Loucy (cell line): Measurements from ENCODE around the gene CEBPZOS.

Source experiments
- H2AFZ ChIP-seq: fragments of 200-600 bp; sonication (generic); 2 replicates; pipeline ENCODE4 v1.6.0; 2016; ENCODE audit warnings: antibody characterized with exemption, mild to moderate bottlenecking, low read length, moderate library complexity
- H3F3A ChIP-seq: fragments of 200-600 bp; 2 replicates; pipeline ENCODE4 v1.6.0; 2016; ENCODE audit warnings: antibody characterized with exemption, low read depth, mild to moderate bottlenecking
- H3K27me3 ChIP-seq: fragments of 200-600 bp; sonication (generic); 2 replicates; pipeline ENCODE4 v1.6.1; 2014; ENCODE audit warnings: low read length, mild to moderate bottlenecking; ENCODE audit not compliant: insufficient read depth, poor library complexity, severe bottlenecking
- H3K36me3 ChIP-seq: fragments of 200-600 bp; sonication (generic); 2 replicates; pipeline ENCODE4 v1.6.1; 2016; ENCODE audit warnings: low read length; ENCODE audit not compliant: insufficient read depth
- H3K4me1 ChIP-seq: fragments of 200-600 bp; sonication (generic); 2 replicates; pipeline ENCODE4 v1.5.1; 2014; ENCODE audit warnings: low read length, mild to moderate bottlenecking; ENCODE audit not compliant: insufficient read depth, poor library complexity, severe bottlenecking
- H3K4me2 ChIP-seq: fragments of 200-600 bp; sonication (generic); 2 replicates; pipeline ENCODE4 v1.6.0; 2014; ENCODE audit warnings: antibody characterized with exemption, low read length, low read depth, mild to moderate bottlenecking; ENCODE audit not compliant: poor library complexity, severe bottlenecking
- H3K4me3 ChIP-seq: fragments of 200-600 bp; sonication (generic); 2 replicates; pipeline ENCODE4 v1.5.1; 2014; ENCODE audit warnings: low read length, mild to moderate bottlenecking, mixed read lengths; ENCODE audit not compliant: poor library complexity, severe bottlenecking
- H3K79me2 ChIP-seq: fragments of 200-600 bp; sonication (generic); 2 replicates; pipeline ENCODE4 v1.6.1; 2014; ENCODE audit warnings: low read length; ENCODE audit not compliant: insufficient read depth
- H3K9ac ChIP-seq: fragments of 200-600 bp; sonication (generic); 2 replicates; pipeline ENCODE4 v1.6.0; 2014; ENCODE audit warnings: mild to moderate bottlenecking, low read depth, low read length, moderate library complexity; ENCODE audit not compliant: poor library complexity, severe bottlenecking
- H3K9me2 ChIP-seq: fragments of 200-600 bp; sonication (generic); replicated peaks from 2 replicates; pipeline ENCODE4 v1.6.1; 2016; ENCODE audit warnings: low read depth, low read length, mixed read lengths
- H3K9me3 ChIP-seq: fragments of 200-600 bp; sonication (generic); 2 replicates; pipeline ENCODE4 v1.6.1; 2014; ENCODE audit warnings: mild to moderate bottlenecking, antibody characterized with exemption, low read length, low read depth; ENCODE audit not compliant: insufficient read depth
- H4K20me1 ChIP-seq: fragments of 200-600 bp; sonication (generic); 2 replicates; pipeline ENCODE4 v1.6.0; 2014; ENCODE audit warnings: antibody characterized with exemption, low read length, mild to moderate bottlenecking; ENCODE audit not compliant: insufficient read depth, poor library complexity, severe bottlenecking
- CTCF ChIP-seq: fragments of 200-600 bp; sonication (generic); conservative IDR thresholded peaks from 2 replicates; pipeline ENCODE4 v1.5.1; 2014; ENCODE audit warnings: mild to moderate bottlenecking, antibody characterized with exemption, low read length
- EZH2phosphoT487 ChIP-seq: fragments of 200-600 bp; IDR thresholded peaks from 2 replicates; pipeline ENCODE4 v1.6.1; 2018; ENCODE audit warnings: antibody characterized with exemption, mild to moderate bottlenecking, moderate library complexity, borderline replicate concordance

The CEBPZOS gene

GRCh38 chr2:37244017-37244416 lies 47.7 kb downstream of the CEBPZOS start:
- Histone ChIP-seq H3K4me1 (no peaks in the 10 kb centered on the region), H3K27me3 (no peaks in the 10 kb centered on the region), H2AFZ (no peak overlapping the region), H4K20me1 (no peaks in the 10 kb centered on the region), H3K9ac (no peak overlapping the region), H3K9me2 (no peaks in the 10 kb centered on the region), H3F3A (no peaks in the 10 kb centered on the region), H3K79me2 (no peaks in the 10 kb centered on the region), H3K9me3 (no peaks in the 10 kb centered on the region), H3K4me3 (no peak overlapping the region), H3K36me3 (peaks cover 70% of the 10 kb centered on the region), H3K4me2 (no peak overlapping the region)
- TF ChIP-seq CTCF (no peak), EZH2phosphoT487 (no peak)

GRCh38 chr2:37244755-37245154 lies 48.5 kb downstream of the CEBPZOS start:
- TF ChIP-seq CTCF (no peak), EZH2phosphoT487 (no peak)
- no peaks in the 10 kb centered on the region for H3F3A ChIP-seq
- H3K9ac ChIP-seq: no peak overlapping the region
- H2AFZ ChIP-seq: no peak overlapping the region
- H3K36me3 ChIP-seq: peaks cover 75% of the 10 kb centered on the region
- H3K27me3 ChIP-seq: no peaks in the 10 kb centered on the region
- no peak overlapping the region for H3K4me2 ChIP-seq
- no peaks in the 10 kb centered on the region for H4K20me1 ChIP-seq
- H3K4me3 ChIP-seq: no peak overlapping the region
- H3K79me2 ChIP-seq: no peaks in the 10 kb centered on the region
- H3K4me1 ChIP-seq: no peaks in the 10 kb centered on the region
- H3K9me3 ChIP-seq: no peaks in the 10 kb centered on the region
- no peaks in the 10 kb centered on the region for H3K9me2 ChIP-seq

- Histone ChIP-seq H3F3A (no peaks in the 10 kb centered on the region), H3K27me3 (no peaks in the 10 kb centered on the region), H3K4me1 (no peaks in the 10 kb centered on the region), H3K4me3 (no peak overlapping the region), H3K9me3 (no peaks in the 10 kb centered on the region), H2AFZ (no peak overlapping the region), H3K4me2 (no peak overlapping the region), H3K79me2 (no peaks in the 10 kb centered on the region), H3K36me3 (peaks cover 85% of the 10 kb centered on the region), H4K20me1 (no peaks in the 10 kb centered on the region), H3K9me2 (no peaks in the 10 kb centered on the region), H3K9ac (no peak overlapping the region)
- TF ChIP-seq CTCF: no peak
- no peak for TF ChIP-seq EZH2phosphoT487
Observed at GRCh38 chr2:37246205-37246604, 49.9 kb downstream of the CEBPZOS start.
